Mesodermal cell (in vitro differentiated cells): ENCODE measurements around the gene ZNF106.

Experiments used
- H3K27ac ChIP-seq: 2 replicates; pipeline ENCODE4 v1.7.0; 2013; ENCODE audit warnings: mild to moderate bottlenecking, low read depth, low read length, moderate library complexity; ENCODE audit not compliant: severe bottlenecking
- H3K36me3 ChIP-seq: 2 replicates; pipeline ENCODE4 v1.7.1; 2013; ENCODE audit warnings: mild to moderate bottlenecking, low read length, moderate library complexity; ENCODE audit not compliant: control insufficient read depth, insufficient read depth
- H3K4me1 ChIP-seq: one replicate; pipeline ENCODE4 v1.7.1; 2013; ENCODE audit warnings: mild to moderate bottlenecking, low read length; ENCODE audit not compliant: insufficient read depth, control insufficient read depth, poor library complexity, severe bottlenecking
- H3K4me3 ChIP-seq: 2 replicates; pipeline ENCODE4 v1.7.0; 2013; ENCODE audit warnings: low read length, control low read depth, mild to moderate bottlenecking; ENCODE audit not compliant: insufficient read depth, poor library complexity, severe bottlenecking; ENCODE audit errors: extremely low read depth
- H3K9me3 ChIP-seq: 2 replicates; pipeline ENCODE4 v1.7.1; 2013; ENCODE audit warnings: mild to moderate bottlenecking, low read length, moderate library complexity; ENCODE audit not compliant: control insufficient read depth
- WGBS, 2 experiments: methylation state at CpG; one replicate each; pipeline ENCODE4 v1.1.5; 2013; ENCODE audit warnings: missing lambda C conversion rate in 2 of 2; ENCODE audit not compliant: insufficient coverage in 2 of 2; 5-methylcytosine and 5-hydroxymethylcytosine counted together

Gene ZNF106

DNA sequence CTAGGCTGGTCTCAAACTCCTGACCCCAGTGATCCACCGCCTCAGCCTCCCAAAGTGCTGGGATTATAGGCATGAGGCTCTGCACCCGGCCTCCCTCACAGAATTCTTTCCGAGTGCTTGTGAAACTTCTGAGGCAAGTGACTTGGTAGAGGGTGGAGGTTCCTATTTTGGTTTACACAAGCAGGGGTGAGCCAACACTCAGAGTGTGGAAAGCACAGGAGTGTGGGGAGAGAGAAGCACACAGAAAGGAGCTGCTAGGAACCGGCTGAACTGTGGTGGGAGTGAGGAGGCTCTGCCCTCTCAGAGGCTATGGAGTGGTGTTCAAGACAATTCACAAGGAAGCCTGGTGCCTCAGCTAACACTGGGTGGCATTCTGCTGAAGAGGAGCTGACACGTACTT lies 123.9 kb downstream of the ZNF106 start:
- no peak overlapping the region for H3K27ac ChIP-seq
- H3K36me3 ChIP-seq: no peaks in the 10 kb centered on the region
- 71 to 80% methylated on average over 3 to 4 of the region's 5 CpGs for WGBS, 2 experiments
- H3K9me3 ChIP-seq: peaks cover 13% of the 10 kb centered on the region
- H3K4me1 ChIP-seq: no peaks in the 10 kb centered on the region
- H3K4me3 ChIP-seq: no peak overlapping the region

DNA sequence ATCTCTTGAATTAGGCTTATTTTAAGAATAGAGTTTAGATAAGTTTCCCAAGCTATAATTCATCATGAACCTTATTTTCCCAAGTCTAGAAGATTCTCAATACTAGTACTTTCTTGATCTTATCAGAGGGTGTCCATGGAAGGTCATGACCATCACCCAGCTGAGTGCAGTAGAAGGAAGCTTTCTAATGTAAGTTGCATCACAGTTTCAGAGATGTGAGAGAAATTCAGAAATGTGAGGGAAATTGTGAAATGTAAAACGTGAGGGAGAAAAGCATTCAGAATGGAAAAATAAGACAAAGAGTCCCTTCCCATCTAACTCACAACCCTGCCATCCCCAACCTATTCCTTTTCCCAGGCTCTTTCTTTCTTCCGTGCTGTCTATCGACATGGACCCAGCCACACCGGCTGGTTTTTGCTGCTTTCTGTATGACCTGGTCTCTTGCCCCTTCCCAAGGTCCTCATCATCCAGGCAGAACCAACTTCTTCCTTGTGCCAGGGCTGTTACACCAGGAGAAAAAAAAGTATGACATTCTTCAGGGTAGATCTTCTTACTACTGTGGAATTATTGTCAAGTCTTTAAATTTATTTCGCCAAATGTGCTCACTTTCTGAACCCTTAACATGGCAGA lies 124.9 kb downstream of the ZNF106 start:
- no peak overlapping the region for H3K4me3 ChIP-seq
- WGBS, 2 experiments: 89 to 100% methylated on average over 2 to 3 of the region's 5 CpGs
- no peaks in the 10 kb centered on the region for H3K4me1 ChIP-seq
- H3K27ac ChIP-seq: no peak overlapping the region
- H3K9me3 ChIP-seq: peaks cover 10% of the 10 kb centered on the region
- H3K36me3 ChIP-seq: no peaks in the 10 kb centered on the region

DNA sequence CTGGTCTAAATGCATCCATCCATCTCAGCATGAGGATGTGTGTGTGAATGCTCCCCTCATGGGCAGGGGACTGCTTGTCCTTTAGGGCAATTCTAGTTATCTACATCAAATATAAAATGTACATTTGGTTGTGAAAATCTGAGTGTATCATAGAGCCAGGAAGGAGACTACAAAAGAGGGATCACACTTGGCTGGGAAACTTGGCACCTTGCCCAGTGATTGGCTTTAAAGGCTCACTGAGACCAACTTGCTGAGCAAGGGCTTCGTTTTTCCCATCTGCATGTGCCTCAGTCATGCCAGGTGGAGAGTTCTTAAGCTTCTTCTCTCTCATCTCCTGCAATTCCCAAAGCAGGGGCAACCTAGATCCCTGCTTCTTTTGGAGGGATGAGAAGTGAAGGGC lies 126.4 kb downstream of the ZNF106 start:
- no peak overlapping the region for H3K4me3 ChIP-seq
- no peak overlapping the region for H3K27ac ChIP-seq
- WGBS, 2 experiments: 100% methylated on average over 1 of the region's 1 CpG
- H3K9me3 ChIP-seq: peaks cover 10% of the 10 kb centered on the region
- H3K4me1 ChIP-seq: no peaks in the 10 kb centered on the region
- H3K36me3 ChIP-seq: no peaks in the 10 kb centered on the region

GRCh38 chr15:42363942-42364341 lies 127.0 kb downstream of the ZNF106 start:
- H3K4me1 ChIP-seq: no peaks in the 10 kb centered on the region
- H3K27ac ChIP-seq: no peak overlapping the region
- H3K36me3 ChIP-seq: no peaks in the 10 kb centered on the region
- H3K9me3 ChIP-seq: peaks cover 9% of the 10 kb centered on the region
- H3K4me3 ChIP-seq: no peak overlapping the region

DNA sequence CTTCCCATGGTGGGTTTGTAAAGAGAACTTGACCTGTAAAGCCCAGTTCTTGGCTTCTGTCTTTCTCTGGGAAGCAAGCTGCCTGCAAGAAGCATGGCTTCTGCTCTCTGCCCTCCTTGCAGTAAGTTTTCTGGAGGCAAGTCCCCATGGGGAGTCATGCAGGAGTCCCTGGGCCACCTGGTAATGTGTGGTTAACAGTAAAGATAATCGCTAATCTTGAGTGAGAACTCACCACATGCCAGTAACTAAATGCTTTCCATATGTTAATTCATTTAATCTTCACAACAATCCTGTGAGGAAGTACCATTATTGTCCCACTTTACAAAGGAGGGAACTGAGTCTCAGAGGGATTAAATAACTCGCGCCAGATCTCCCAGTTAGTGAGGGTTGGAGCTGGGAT lies 127.5 kb downstream of the ZNF106 start:
- no peak overlapping the region for H3K4me3 ChIP-seq
- no peaks in the 10 kb centered on the region for H3K36me3 ChIP-seq
- H3K9me3 ChIP-seq: peaks cover 5% of the 10 kb centered on the region
- no peaks in the 10 kb centered on the region for H3K4me1 ChIP-seq
- WGBS, 2 experiments: no CpG with 5 or more reads among the region's 3 CpGs
- H3K27ac ChIP-seq: no peak overlapping the region
